ENCODE data around the gene NOL3. TPM values are rescaled to one million over a fixed set of nuclear protein-coding genes. Genes with fewer than 3 reads are reported as not detected.

The NOL3 gene
- total RNA-seq, 1 donor: 10.1 TPM

DNA sequence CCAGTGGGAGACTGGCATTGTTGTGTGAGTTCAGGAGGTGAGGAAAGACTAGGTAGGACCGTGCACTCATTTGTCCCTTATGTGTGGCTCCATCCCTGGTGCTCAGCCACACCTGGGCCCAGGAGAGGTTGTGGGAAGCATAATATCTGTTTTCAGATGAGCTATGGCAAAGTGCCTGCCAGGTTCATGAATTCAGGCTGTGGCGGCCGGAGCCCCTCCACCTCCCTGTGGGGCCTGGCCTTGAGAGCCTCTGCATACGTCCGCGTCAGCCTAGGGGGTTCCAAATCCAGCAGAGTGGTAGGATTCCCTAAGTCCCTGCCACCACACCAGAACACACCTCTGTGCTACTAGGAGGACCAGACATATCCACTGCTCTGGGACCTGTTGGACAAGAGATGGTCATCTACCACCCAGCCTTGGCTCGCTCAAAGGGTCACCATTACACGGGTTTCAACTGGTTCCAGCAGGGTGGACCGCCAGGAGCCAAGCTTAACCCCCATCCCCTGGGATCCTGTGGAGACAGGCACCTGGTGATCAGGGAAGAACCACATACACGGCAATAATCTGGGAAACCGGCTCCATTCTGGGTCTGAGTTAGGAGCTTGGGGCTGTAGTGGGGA, 21.6 kb upstream of the NOL3 start:
- TF ChIP-seq, protein P1, sequence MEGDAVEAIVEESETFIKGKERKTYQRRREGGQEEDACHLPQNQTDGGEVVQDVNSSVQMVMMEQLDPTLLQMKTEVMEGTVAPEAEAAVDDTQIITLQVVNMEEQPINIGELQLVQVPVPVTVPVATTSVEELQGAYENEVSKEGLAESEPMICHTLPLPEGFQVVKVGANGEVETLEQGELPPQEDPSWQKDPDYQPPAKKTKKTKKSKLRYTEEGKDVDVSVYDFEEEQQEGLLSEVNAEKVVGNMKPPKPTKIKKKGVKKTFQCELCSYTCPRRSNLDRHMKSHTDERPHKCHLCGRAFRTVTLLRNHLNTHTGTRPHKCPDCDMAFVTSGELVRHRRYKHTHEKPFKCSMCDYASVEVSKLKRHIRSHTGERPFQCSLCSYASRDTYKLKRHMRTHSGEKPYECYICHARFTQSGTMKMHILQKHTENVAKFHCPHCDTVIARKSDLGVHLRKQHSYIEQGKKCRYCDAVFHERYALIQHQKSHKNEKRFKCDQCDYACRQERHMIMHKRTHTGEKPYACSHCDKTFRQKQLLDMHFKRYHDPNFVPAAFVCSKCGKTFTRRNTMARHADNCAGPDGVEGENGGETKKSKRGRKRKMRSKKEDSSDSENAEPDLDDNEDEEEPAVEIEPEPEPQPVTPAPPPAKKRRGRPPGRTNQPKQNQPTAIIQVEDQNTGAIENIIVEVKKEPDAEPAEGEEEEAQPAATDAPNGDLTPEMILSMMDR (IDR thresholded peaks at IDR 0.05; ENCODE audit: insufficient read depth, low read length): no peak
- no peak for DNase-seq (ENCODE audit: low read depth)
- no peak overlapping the region for H3K4me3 ChIP-seq (ENCODE audit: low read depth, low read length)

GRCh38 chr16:67149276-67150046, 20.9 kb upstream of the NOL3 start:
- no peak for DNase-seq (ENCODE audit: low read depth)
- TF ChIP-seq, protein P1 (IDR thresholded peaks at IDR 0.05; ENCODE audit: insufficient read depth, low read length): no peak
- H3K4me3 ChIP-seq (ENCODE audit: low read depth, low read length): peak overlapping the region; percentile 73

- H3K4me3 ChIP-seq (ENCODE audit: low read depth, low read length): peak overlapping the region; percentile 73
- TF ChIP-seq, protein P1 (IDR thresholded peaks at IDR 0.05; ENCODE audit: insufficient read depth, low read length): no peak
- DNase-seq (ENCODE audit: low read depth): peak; percentile 59
These were observed 20.1 kb upstream of the NOL3 start for GRCh38 chr16:67150047-67150832.

DNA sequence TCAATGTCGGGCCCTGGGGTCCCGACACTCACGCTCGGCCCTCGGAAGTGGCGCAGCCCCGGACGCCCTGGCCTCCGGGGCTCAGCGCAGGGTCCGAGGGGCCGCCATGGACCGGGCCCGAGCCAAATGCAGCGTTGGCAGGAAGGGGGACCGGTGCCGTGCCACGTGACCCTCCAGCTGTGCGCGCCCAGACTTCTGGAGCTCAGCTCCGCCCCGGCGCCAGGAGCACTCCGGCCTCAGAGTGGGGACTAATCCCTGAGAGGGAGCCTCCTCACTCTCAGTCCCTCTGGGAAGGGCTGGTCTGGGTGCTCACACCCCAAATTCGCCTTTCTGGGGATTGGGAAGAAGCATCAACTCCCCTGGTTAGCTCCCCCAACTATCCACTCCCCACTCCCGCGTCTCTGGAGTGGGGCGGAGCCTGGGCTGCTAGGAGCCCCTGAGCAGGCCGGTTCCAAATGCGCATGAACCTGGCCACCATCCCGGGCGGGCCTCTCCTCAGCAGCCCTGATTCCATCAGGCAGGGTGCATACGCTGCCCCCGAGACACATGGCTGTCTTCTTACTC, 19.4 kb upstream of the NOL3 start, which contains the start of gene B3GNT9:
TSS of gene B3GNT9 (minus strand) at position 166 of the 564 bp plus-strand sequence. CDS start 513 bp downstream, outside the sequence.
- H3K4me3 ChIP-seq (ENCODE audit: low read depth, low read length): peak within 1 kb of the TSS; percentile 73
- TF ChIP-seq, protein P1 (IDR thresholded peaks at IDR 0.05; ENCODE audit: insufficient read depth, low read length): no peak
- DNase-seq (ENCODE audit: low read depth): peak; percentile 80

- no peak for DNase-seq (ENCODE audit: low read depth)
- TF ChIP-seq, protein P1 (IDR thresholded peaks at IDR 0.05; ENCODE audit: insufficient read depth, low read length): no peak
These were observed 18.8 kb upstream of the NOL3 start for GRCh38 chr16:67151431-67152097.

More at GRCh38 chr16:67151431-67152097, 18.8 kb upstream of the NOL3 start:
- peak overlapping the region; percentile 73 for H3K4me3 ChIP-seq (ENCODE audit: low read depth, low read length)

Measured in fibroblast of the aortic adventitia (primary cell).